ENCODE measurements around the gene HEXIM2. TPM values are rescaled to one million over a fixed set of nuclear protein-coding genes. Genes with fewer than 3 reads are reported as not detected.

Gene HEXIM2
- total and polyA plus RNA-seq, 2 of the 13 experiments (the other 11 are each of a cell fraction or from before 2014, with no cell fraction given) = 27.1 to 32.4 TPM

DNA sequence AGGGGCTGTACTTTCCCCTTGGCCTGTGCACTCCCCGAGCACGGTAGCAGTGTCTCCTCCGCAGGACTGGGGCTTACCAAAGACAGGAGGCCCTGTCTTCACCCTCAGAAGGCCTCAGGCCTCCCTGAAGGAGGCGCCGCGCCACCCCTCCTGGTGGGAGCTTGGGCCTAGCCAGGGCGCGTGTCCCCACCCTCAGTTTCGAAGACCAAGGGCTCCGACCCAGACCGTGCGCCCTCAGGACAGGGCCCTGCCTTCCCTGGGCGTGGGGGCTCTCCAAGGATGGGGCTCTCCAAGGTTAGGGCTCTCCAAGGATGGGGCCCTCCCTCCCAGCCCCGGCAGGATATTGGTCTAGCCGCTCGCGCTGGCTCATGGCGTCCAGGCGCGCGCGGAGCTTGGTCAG is 41.1 kb upstream of the HEXIM2 start (continued):
- no peak for TF ChIP-seq ZKSCAN5 (CRISPR knock-in tag; IDR thresholded peaks at IDR 0.05)
- TF ChIP-seq, protein P1, sequence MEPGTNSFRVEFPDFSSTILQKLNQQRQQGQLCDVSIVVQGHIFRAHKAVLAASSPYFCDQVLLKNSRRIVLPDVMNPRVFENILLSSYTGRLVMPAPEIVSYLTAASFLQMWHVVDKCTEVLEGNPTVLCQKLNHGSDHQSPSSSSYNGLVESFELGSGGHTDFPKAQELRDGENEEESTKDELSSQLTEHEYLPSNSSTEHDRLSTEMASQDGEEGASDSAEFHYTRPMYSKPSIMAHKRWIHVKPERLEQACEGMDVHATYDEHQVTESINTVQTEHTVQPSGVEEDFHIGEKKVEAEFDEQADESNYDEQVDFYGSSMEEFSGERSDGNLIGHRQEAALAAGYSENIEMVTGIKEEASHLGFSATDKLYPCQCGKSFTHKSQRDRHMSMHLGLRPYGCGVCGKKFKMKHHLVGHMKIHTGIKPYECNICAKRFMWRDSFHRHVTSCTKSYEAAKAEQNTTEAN (CRISPR knock-in tag; conservative IDR thresholded peaks at IDR 0.05) = no peak

DNA sequence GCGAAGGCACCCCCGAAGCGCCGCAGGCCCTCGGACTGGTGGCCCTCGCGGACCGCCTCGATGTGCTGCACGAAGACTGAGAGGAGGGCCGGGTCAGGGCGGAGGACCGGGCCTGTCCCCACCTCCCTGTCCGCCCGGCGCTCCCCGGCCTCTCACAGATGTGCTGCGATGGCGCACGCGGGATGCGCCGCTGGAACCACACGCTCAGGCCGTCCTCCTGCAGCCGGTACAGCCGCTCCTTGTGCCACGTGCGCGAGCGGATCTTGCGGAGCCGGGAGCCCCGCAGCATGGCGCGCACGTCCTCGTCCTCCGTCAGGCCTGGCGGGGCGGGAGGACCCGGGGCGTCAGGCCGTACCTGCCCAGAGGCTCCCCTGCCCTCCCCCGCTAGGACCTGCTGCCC is 40.6 kb upstream of the HEXIM2 start:
- peaks cover 46% of the 10 kb centered on the region for H3K4me1 ChIP-seq (ENCODE audit: insufficient read depth, low read length)
- no peaks in the 10 kb centered on the region for H4K20me1 ChIP-seq (ENCODE audit: insufficient read depth, low read length)
- in situ Hi-C loops (cut with HindIII; ENCODE audit: extremely low pct_ligation_motif_present, low pct_unique_long_range_greater_than_20kb) (no loop called here), intact Hi-C loops (cut with micrococcal nuclease; ENCODE audit: unreplicated experiment) (no loop called here)
- DNase-seq (ENCODE audit: low spot score) (no peak), ATAC-seq (no peak), FAIRE-seq (no peak)
- H3K9ac ChIP-seq (ENCODE audit: insufficient read depth, low read depth, low read length) = no peak overlapping the region
- H3K27me3 ChIP-seq (ENCODE audit: control insufficient read depth in 1 of 2, insufficient read depth in 2 of 2, low read length in 2 of 2) = no peaks in the 10 kb centered on the region
- no peak overlapping the region for H3K4me2 ChIP-seq (ENCODE audit: low read depth, low read length)
- no peak overlapping the region for H2AFZ ChIP-seq (ENCODE audit: low read length)
- 97% methylated on average over 44 of the region's 45 CpGs for WGBS (ENCODE audit: low lambda C conversion rate)
- no TSS peak for BruUV-seq (replicated peaks)
- H3K4me3 ChIP-seq (replicated peaks in 1 of 3; ENCODE audit: insufficient read depth in 1 of 3, low read depth in 2 of 3, low read length in 3 of 3) = no peak overlapping the region
- peaks cover 0 to 4% of the 10 kb centered on the region in 2 experiments; a peak in 1 of 5 replicates for H3K36me3 ChIP-seq (replicated peaks in 1 of 2; ENCODE audit: control insufficient read depth in 1 of 2, insufficient read depth in 2 of 2, low read length in 2 of 2)
- H3K9me3 ChIP-seq (ENCODE audit: low read length) = no peaks in the 10 kb centered on the region
- ChIA-PET CTCF (ENCODE audit: low intra/inter-chr PET ratio, low total read pairs) (no interaction called here), POLR2A (interaction anchor here (1.5 kb wide), 1 partner anchor 27 kb away, joined by 3 read pairs; the partner anchor contains the start of gene HEXIM1)
- no peak overlapping the region for H3K27ac ChIP-seq (ENCODE audit: extremely low read length, insufficient read depth, low read length)
- no peaks in the 10 kb centered on the region for H3K79me2 ChIP-seq (ENCODE audit: insufficient read depth, low read length)
- TF ChIP-seq ZNF772 (CRISPR knock-in tag; IDR thresholded peaks at IDR 0.05) (no peak), TCF7 (IDR thresholded peaks at IDR 0.05; ENCODE audit: low read depth) (no peak), NFE2L2 (IDR thresholded peaks at IDR 0.05; ENCODE audit: low read length) (no peak), TCF12 (IDR thresholded peaks at IDR 0.05) (no peak), TCF12 (CRISPR knock-in tag; IDR thresholded peaks at IDR 0.05) (no peak), NFE2 (CRISPR knock-in tag; IDR thresholded peaks at IDR 0.05) (no peak), ZNF382 (CRISPR knock-in tag; IDR thresholded peaks at IDR 0.05; ENCODE audit: borderline replicate concordance) (no peak), BORCS8-MEF2B (CRISPR knock-in tag; IDR thresholded peaks at IDR 0.05) (no peak), REL (CRISPR knock-in tag; conservative IDR thresholded peaks at IDR 0.05) (no peak), NR2C2 (CRISPR knock-in tag; IDR thresholded peaks at IDR 0.05; ENCODE audit: borderline replicate concordance) (no peak), ZNF484 (CRISPR knock-in tag; IDR thresholded peaks at IDR 0.05; ENCODE audit: borderline replicate concordance, low read depth) (no peak), DNMT1 (CRISPR knock-in tag; IDR thresholded peaks at IDR 0.05) (0 out of 2 replicates have a peak, but pooled peaks have one; percentile 46), ZNF431 (CRISPR knock-in tag; IDR thresholded peaks at IDR 0.05; ENCODE audit: borderline replicate concordance, low read depth) (no peak)
- TF ChIP-seq, protein P2, sequence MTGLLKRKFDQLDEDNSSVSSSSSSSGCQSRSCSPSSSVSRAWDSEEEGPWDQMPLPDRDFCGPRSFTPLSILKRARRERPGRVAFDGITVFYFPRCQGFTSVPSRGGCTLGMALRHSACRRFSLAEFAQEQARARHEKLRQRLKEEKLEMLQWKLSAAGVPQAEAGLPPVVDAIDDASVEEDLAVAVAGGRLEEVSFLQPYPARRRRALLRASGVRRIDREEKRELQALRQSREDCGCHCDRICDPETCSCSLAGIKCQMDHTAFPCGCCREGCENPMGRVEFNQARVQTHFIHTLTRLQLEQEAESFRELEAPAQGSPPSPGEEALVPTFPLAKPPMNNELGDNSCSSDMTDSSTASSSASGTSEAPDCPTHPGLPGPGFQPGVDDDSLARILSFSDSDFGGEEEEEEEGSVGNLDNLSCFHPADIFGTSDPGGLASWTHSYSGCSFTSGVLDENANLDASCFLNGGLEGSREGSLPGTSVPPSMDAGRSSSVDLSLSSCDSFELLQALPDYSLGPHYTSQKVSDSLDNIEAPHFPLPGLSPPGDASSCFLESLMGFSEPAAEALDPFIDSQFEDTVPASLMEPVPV (CRISPR knock-in tag; IDR thresholded peaks at IDR 0.05) = no peak
- TF ChIP-seq, protein P3, sequence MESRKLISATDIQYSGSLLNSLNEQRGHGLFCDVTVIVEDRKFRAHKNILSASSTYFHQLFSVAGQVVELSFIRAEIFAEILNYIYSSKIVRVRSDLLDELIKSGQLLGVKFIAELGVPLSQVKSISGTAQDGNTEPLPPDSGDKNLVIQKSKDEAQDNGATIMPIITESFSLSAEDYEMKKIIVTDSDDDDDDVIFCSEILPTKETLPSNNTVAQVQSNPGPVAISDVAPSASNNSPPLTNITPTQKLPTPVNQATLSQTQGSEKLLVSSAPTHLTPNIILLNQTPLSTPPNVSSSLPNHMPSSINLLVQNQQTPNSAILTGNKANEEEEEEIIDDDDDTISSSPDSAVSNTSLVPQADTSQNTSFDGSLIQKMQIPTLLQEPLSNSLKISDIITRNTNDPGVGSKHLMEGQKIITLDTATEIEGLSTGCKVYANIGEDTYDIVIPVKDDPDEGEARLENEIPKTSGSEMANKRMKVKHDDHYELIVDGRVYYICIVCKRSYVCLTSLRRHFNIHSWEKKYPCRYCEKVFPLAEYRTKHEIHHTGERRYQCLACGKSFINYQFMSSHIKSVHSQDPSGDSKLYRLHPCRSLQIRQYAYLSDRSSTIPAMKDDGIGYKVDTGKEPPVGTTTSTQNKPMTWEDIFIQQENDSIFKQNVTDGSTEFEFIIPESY (CRISPR knock-in tag; IDR thresholded peaks at IDR 0.05) = 0 out of 2 replicates have a peak, but pooled peaks have one; percentile 35
- TF ChIP-seq, protein P4, sequence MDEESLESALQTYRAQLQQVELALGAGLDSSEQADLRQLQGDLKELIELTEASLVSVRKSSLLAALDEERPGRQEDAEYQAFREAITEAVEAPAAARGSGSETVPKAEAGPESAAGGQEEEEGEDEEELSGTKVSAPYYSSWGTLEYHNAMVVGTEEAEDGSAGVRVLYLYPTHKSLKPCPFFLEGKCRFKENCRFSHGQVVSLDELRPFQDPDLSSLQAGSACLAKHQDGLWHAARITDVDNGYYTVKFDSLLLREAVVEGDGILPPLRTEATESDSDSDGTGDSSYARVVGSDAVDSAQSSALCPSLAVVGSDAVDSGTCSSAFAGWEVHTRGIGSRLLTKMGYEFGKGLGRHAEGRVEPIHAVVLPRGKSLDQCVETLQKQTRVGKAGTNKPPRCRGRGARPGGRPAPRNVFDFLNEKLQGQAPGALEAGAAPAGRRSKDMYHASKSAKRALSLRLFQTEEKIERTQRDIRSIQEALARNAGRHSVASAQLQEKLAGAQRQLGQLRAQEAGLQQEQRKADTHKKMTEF (CRISPR knock-in tag; IDR thresholded peaks at IDR 0.05) = no peak
